HG03135 (cell line): ENCODE measurements around the gene NLRP6.

Experiments used
- ATAC-seq: cut with Tn5 transposase; IDR thresholded peaks from one replicate; pipeline ENCODE4 v1.9.1; 2021; ENCODE audit warnings: mild to moderate bottlenecking, moderate library complexity; ENCODE audit not compliant: unreplicated experiment

Gene NLRP6

DNA sequence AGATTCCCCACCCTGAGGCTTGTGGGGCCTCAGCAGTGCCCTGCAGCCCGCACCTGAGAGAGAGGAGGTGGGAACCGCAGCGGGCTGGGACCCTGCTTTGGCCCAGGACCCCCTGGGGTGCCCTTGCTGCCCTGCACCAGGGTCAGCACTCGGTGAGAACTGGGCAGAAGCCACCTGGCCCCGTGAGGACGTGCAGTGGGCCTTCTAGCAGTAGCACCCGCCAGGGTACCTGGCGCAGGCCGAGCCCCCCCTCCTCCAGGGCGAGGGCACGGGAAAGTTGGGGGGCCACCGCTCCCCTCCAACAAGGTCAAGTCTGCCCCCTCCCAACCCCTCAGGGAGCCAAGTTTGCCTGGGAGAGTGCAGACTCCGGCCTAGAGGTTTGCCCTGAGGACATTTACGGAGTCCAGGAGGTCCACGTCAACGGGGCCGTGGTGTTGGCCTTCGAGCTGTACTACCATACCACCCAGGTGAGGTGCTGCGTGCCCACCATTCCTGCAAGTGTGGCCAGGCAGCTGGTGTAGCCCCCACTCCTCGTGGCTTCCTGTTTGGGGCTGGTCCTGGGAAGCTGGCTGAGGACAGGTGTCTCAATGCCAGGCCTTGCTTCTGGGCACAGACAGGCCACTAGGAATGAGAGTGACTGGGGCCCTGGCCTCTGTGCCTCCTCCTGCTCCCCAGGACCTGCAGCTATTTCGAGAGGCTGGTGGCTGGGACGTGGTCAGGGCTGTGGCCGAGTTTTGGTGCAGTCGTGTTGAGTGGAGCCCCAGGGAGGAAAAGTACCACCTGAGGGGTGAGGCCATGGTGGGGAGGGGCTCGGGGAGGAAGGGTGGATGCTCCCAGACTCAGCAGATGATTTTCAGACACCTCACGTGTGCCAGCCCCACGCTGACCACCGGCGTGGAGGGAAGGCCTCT lies 14.3 kb downstream of the NLRP6 start:
- no peak for ATAC-seq

DNA sequence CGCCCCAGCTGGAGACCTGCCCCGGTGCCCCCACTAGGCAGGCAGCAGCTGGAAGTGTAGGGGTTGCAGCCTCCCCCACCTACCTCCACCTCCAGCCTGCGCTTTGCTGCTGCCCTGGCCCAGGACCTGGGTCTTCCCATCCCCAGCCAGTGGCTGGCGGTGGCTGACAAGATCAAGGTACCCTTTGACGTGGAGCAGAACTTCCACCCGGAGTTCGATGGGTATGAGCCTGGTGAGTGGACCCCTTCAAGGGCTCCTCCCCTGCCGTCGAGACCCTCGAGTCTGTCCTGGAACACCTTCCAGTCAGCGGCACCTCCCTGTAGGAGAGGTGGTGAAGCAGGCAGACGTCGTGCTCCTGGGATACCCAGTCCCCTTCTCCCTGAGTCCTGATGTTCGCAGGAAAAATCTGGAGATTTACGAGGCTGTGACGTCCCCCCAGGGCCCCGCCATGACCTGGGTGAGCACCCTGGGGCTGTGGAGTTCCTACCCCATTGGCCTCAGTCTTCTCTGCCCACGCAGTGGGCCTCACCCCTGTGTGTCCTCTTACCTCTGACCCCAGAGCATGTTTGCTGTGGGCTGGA lies 15.2 kb downstream of the NLRP6 start:
- no peak for ATAC-seq

DNA sequence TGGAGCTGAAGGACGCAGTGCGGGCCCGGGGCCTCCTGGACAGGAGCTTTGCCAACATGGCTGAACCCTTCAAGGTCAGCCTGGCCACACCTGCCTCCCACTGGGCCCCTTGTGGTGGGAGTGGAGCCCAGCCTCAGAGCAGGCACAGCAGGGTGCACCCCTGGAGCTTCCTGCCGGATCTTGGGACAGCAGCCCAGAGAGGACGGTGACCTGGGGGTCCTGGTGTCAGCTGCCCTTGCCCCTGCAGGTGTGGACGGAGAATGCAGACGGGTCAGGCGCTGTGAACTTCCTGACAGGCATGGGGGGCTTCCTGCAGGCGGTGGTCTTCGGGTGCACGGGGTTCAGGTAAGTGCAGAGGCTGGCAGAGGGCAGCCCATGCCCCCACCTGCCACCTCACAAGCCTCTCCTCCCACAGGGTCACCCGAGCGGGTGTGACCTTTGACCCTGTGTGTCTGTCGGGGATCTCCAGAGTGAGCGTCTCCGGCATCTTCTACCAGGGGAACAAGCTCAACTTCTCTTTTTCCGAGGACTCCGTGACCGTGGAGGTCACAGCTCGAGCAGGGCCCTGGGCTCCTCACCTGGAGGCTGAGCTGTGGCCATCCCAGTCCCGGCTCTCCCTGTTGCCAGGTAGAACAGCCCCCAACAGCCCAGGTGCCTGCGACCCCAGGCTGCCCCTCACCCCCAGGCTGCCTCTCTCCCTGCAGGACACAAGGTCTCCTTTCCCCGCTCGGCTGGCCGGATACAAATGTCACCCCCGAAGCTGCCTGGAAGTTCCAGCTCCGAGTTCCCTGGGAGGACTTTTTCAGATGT lies 15.8 kb downstream of the NLRP6 start:
- no peak for ATAC-seq

DNA sequence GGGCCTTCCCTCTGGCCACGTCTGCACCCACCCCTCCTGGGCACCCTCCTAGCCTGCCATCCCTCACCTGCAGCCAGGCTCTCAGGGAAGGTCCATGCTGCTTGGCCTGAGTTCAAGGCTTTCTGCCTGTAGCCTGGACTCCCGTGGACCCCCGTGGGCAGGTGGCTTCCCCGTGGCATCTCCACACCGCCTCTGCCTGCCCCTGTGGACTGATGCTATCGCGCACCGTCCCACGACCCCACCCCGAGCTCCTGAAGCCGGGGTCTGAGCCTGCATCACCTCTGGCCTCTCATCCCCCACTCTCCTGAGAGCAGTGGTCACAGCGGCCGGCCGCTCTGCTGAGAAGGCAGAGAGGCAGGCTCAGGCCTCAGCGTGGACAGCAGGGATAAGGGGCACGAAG lies 16.6 kb downstream of the NLRP6 start:
- no peak for ATAC-seq

DNA sequence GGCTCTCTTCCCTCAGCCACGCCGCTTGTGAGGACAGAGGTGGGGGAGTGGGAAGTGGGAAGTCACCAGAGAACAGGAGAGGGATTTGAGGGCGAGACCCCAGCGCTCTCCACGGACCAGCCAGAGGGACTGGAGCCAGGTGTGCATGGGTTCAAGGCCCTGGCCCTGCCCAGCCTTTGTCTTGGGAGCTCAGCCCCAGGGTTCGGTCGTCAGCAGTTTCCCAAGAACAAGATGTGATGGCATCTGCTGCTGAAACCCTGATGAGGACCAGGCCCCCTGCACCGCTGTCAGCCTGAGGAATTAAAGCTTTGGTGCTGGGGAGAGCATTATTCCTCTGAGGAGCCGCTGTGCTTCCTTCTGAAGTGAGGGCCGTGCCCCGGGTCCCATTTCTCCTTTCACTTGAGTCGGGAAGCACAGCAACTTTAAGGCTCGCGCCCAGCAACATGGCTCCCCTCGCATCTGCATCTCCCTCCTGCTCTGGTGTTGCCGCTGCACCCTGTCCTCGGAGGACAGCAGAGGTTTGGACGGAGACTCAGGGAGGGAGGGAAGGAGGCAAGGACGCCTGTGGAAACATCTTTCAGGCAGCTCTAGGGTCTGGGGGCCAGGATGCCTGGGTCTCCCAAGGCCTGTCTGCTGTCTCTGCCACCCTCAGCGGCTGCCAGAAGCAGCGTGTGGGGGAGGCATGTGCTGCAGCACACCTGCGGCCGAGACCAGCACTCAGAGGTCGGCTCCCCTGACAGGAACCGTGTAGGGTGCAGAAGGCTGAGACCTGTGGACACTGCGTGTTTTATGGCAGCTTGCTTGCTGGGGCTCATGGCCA lies 17.4 kb downstream of the NLRP6 start:
- no peak for ATAC-seq

DNA sequence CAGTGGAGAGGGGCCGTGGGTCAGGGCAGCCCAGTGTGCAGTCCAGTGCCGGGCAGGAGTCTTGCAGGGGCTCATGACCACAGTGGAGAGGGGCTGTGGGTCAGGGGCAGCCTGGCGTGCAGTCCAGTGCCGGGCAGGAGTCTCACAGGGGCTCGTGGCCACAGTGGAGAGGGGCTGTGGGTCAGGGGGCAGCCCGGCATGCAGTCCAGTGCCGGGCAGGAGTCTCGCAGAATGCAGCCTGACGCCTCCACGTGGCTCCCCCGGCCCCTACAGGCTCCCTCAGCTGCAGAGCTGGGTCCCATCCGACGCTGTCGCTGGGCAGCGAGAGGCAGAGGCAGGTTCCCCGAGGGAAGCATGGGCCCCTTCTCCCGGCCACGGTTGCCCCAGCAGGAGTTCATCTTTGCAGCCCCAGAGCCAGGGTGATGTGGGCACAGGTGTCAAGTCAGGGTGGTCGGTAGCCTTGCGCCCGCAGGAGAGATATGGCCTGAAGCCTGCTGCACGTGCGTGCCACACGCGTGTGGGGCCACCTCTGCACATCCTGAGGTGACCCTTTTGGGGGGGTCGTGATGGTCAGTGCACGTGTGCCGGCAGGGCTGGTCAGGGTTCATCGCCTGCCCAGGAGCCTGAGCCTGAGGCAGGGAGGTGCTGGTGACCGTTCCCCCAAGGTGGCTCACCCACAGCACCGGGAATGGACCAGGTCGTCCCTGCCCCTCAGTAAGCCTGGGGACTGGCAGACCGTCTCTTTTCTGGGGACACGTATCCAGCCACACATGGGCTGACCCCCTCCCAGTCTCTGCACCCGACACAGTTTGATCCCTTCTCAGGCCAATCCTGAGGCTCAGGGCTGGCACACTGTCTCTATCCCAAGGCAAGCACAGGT lies 18.2 kb downstream of the NLRP6 start:
- no peak for ATAC-seq

DNA sequence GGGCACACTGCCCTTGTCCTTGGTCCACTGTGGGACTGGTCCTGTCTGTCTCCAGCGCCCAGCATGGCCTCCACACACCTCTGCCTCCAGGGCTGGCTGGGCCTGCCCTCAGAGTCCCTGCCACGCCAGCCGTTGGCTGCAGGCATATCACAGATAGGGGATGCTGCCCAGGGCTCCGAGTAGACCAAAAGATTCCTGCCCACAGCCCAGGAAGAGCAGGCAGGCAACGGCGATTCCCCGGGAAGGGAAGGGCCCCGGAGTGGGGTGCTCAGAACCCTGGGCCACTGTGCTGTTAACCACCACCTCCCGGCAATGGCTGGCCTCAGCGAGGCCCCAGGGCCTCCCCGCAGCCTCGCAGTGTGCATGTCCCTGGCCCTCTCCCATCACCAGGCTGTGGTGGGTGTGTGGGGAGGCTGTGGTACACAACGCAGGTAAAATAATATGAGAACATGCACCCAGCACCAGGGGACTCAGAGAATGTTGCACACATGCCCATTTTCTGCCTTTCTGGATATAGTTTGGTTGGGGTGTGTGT lies 18.9 kb downstream of the NLRP6 start:
- ATAC-seq: no peak

DNA sequence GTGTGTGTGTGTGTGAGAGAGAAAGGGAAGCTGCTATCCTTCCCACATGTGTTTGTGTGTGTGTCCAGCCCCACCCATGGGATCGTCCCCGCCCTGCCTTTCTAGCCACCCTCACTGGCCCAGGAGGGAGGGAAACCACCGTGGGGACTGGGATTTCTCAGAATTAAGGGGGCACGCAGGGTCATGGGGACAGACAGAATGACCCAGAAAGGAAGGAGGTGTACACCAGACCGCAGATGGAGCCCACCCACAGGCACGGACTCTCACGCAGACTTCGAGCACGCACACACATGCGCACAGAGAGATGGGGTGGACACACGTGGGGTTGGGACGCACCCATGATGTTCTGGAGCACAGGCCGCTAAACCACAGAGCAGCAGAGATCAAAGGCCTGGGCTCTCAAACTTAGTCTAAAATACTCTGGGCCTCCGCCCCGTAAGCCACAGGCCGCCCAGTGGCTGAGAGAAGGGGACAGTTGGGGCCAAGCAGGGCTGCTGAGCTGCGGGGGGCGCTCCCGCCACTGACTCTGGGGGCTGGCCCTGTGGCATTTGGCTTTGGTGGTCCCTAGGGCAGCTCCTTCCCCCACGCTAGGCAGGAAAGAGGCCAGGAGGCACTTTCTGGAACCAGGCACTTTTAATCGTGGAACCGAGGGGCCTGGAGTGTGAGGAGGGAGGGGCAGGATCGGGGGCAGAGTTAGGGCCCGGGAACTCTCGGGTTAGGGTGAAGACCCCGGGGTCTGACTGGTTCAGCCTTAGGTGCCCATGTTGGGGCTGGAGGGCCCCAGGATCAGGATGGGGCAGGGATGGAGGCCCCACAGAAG lies 19.6 kb downstream of the NLRP6 start:
- ATAC-seq: no peak

DNA sequence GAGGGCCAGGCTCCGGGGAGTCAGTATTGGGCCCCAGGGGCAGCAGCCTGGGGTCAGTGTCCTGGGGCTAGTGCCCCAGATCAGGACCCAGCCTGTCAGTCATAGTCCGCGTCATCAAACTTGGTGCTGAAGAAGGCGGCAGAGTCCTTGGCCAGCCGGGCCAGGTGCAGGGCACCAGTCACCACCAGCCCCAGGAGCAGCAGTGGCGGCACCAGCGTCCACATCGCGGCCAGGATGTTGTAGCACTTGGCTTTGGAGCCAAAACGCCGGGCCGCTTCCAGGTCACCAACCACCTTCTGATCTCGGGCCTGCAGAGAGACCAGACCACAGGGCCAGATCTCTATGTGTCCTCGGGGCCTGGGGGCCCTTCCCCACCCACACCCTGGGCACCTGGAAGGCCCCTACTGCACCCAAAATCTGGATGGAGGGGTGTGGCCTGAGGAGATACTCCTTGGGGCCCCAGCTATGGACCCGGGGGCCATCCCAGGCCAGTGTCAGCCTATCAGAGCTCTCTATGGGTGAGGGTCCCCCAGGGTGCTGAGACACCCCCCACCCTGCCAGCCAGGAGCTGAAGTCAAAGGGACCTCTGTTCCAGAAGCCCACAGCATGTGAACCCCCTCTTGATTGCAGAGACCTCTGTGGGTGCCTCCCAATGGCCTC lies 20.3 kb downstream of the NLRP6 start:
- no peak for ATAC-seq

DNA sequence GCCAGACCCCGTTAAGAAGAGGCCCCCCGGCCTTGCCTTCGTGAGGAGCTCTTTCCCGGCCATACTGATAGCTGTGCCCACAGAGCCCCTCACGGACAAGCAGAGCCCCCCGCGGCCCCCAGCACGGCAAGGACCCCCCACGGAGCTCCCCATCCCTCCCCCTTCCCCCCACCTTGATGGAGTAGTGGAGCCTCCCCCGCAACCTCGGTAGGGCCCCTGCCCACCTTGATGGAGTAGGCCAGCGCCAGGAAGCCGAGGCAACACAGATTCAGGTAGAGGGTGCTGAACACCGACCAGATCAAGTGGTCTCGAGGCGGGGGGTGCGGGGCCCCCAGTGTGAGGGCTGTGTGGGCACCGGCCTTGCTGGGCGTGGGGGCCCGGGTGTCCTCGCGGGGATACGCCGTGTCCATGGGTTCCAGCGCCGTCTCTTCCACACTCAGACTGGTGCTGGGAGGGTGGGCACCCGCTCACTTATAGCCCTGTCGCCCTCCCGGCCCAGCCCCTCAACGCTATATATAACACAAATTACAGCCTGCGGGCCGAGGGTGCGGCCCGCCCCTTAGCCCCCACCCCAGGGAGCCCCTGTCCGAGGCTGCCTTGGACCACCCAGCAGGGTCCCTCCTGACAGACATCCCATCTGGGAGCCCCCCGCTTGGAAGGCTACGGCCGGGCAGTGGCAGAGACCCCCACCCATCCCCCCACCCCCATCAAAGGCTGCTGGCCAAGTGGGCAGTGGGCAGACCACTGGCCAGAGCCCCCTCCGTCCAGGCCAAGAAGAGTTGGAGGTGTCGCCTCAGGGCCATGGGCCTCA lies 21.1 kb downstream of the NLRP6 start, which contains the start of gene IFITM5:
IFITM5 (minus strand) TSS at position 446 of the 811 bp plus-strand sequence; CDS start at position 410, 36 bp downstream.
- ATAC-seq: no peak

DNA sequence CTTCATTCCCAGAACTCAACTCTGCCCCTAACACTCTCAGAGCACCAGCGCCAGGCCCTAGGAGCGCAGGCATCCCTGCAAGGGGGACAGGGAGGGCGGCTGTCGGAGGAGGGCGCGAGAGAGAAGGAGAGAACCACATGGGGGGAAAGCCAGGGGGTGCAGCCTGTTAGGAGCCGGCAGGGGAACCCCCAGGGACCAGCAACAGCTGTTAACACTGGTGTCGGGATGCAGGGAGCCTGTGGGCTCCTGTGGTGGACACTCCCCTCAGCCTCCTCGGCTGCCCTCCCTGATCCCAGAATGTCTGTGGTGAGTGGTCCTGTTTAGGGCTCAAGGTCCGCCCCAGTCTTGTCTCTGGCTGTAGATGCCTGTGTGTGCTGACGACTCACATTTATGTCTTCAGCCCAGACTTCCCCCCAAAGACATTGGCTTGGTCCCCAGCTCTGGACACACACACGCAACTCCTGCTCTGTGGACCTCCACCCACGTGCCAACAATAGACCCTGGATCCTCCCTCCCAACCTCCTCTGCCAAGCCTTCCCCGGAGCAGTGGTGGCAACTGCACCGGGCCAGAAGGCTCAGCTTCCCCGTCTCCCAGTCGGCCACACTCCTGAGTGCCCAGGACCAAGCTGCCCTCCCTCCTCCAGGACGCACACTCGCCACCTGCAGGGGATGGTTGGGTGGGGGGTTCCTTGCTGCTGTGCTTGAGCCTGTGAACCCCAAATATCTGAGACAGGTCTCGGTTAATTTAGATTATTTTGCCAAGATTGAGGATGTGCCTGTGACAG lies 21.9 kb downstream of the NLRP6 start:
- no peak for ATAC-seq

DNA sequence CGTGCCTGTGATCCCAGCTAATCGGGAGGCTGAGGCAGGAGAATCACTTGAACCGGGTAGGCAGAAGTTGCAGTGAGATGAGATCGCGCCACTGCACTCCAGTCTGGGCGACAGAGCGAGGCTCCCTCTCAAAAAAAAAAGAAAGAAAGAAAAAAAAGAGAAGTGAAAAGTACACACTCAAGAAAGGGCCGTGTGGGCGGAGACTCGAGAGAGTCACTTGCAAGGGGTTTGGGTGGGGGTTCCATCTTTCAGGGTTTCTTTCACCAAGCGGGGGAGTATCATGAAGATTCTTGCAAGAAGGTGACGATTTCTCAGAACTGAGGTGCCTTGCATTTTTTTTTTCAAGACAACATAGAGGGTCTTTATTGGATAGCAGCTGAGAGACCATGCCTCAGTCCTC lies 25.2 kb downstream of the NLRP6 start:
- no peak for ATAC-seq

DNA sequence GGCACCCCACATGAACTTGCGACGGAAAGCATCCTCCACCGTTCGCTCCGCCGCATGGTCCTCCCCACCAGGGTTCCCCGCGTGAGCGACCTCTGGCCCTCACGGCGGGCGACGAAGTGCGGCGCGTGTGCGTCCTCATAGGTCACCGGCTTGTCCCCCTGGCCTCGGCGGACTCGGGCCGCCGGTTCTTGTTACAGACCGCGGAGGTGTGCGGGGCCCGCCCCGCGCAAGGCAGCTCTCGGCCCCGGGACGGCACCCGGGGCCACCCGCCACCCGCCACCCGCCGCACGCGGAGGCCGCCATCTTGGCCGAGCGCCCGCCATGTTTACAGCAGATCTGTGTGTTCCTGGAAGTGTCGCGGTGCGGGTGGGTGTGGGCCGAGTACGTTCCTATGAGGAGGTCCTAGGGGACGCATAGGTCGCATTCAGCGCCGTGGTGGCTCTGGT lies 25.9 kb downstream of the NLRP6 start:
- no peak for ATAC-seq

DNA sequence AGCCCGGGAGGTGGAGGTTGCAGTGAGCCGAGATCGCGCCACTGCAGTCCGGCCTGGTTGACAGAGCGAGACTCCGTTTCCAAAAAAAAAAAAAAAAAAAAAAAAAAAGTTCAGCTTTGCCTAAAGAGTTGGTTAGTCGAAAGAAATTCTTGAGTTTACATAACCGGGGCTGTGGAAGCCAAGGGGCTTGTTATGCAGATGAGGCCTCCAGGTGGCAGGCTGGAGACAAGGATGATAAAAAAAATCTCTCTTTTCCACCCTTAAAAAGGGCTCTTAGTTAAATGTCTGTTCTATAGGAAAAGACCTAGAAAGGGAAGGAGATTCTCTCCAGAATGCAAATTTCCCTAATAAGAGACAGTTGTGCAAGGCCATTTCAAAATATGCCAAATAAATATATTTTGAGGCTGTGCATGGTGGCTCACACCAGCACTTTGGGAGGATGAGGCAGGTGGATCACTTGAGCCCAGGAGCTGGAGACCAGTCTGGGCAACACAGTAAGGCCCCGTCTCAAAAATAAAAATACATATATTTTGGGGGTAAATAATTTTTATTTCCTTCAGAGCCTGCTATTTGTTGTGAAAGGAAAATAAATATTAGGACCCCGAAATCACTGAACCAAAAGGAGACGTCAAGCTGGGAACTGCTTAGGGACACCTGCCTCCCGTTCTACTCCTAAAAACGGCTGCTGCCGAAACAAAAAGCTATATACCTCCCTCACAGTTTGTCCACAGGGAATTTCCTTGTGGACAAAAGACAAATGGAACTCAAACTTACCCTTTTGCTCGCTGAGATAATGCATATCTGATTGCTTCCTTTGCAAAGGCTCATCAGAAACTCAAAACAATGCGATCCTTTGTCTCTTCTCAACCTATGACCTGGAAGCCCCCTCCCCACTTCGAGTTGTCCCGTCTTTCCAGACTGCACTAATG lies 27.0 kb downstream of the NLRP6 start:
- ATAC-seq: no peak

DNA sequence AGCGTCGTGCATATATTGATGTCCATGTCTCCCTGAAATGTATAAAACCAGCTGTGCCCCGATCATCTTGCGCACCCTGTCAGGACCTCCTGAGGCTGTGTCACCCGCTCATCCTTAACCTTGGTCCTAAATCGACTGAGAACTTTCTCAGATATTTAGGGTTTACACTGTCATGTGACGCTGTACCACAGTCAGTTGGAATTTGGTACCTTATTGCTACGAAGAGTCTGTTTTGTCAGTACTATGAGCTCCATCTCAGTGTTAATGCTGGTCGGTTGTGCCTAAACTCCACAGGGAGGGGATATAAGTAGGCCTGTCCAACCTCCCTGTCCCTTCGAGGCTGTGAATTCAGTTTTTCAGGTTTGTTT lies 27.6 kb downstream of the NLRP6 start:
- ATAC-seq: no peak
